Measurements from ENCODE around the gene CCL21.

CCL21 gene

GRCh38 chr9:34659592-34660253 lies 50.2 kb downstream of the CCL21 start:
- H3K9me3 ChIP-seq (ENCODE audit: control insufficient read depth, low read length): no peaks in the 10 kb centered on the region
- peaks cover 37% of the 10 kb centered on the region for H3K4me1 ChIP-seq (ENCODE audit: control insufficient read depth, insufficient read depth, low read length, poor library complexity, severe bottlenecking)
- peaks cover 12% of the 10 kb centered on the region for H3K36me3 ChIP-seq (ENCODE audit: control insufficient read depth, insufficient read depth, low read length)
- DNase-seq: no peak
- no peak overlapping the region for H3K27ac ChIP-seq (ENCODE audit: insufficient read depth, low read length, poor library complexity, severe bottlenecking)
- H3K4me3 ChIP-seq (ENCODE audit: insufficient read depth, low read depth, low read length, poor library complexity, severe bottlenecking): no peak overlapping the region
- no peaks in the 10 kb centered on the region for H3K27me3 ChIP-seq (replicated peaks; ENCODE audit: control insufficient read depth, insufficient read depth, low read length, poor library complexity, severe bottlenecking)
